GM12878 (cell line): ENCODE data around the gene ALKBH2. TPM values are rescaled to one million over a fixed set of nuclear protein-coding genes. Genes with fewer than 3 reads are reported as not detected.
A peak's percentile ranks its signal among the peaks of the same experiment; 100 is the strongest.

Experiments used
- BMI1 ChIP-seq: fragments of 450-650 bp; IDR thresholded peaks from 2 replicates; pipeline ENCODE4 v1.6.1; 2016; ENCODE audit warnings: mild to moderate bottlenecking, moderate library complexity, borderline replicate concordance
- CEBPZ ChIP-seq: fragments of 150-350 bp; IDR thresholded peaks from 2 replicates; pipeline ENCODE4 v1.6.1; 2016; ENCODE audit warnings: low read depth, low read length
- CREB1 ChIP-seq: IDR thresholded peaks from 2 replicates; pipeline ENCODE4 v1.6.1; 2012; ENCODE audit warnings: low read depth, mild to moderate bottlenecking, inconsistent platforms
- HDAC2 ChIP-seq: fragments of 200-600 bp; sonication (generic); IDR thresholded peaks from 2 replicates; pipeline ENCODE4 v1.6.1; 2017
- LARP7 ChIP-seq: fragments of 450-650 bp; IDR thresholded peaks from 2 replicates; pipeline ENCODE4 v1.6.1; 2017; ENCODE audit warnings: mild to moderate bottlenecking
- NR2C2 ChIP-seq: IDR thresholded peaks from 2 replicates; pipeline ENCODE4 v1.6.1; 2011; ENCODE audit warnings: borderline replicate concordance, low read depth; ENCODE audit not compliant: control insufficient read depth, insufficient read length
- PML ChIP-seq: IDR thresholded peaks from 2 replicates; pipeline ENCODE4 v1.6.1; 2012; ENCODE audit warnings: low read length, inconsistent platforms
- STAT3 ChIP-seq: IDR thresholded peaks from 2 replicates; pipeline ENCODE4 v1.6.1; 2011; ENCODE audit warnings: low read depth, low read length, improper control_type of control experiment
- ZBTB11 ChIP-seq: fragments of 450-650 bp; formaldehyde crosslinking; IDR thresholded peaks from 2 replicates; pipeline ENCODE4 v1.5.0; 2022; ENCODE audit warnings: mild to moderate bottlenecking, missing genetic modification characterization
- polyA plus RNA-seq, 11 experiments: library from polyadenylated mRNA; depleted of rRNA in 4 of 11; unstranded in 6 of 11; stranded (reverse) in 5 of 11; fragments of >200 nt; fragmentation: Nextera tagmentation in 4 of 11; fragmentation: Illumina TruSeq in 1 of 11; extraction: Ambion mirVana in 4 of 11; extraction: Trizol in 1 of 11; gene quantifications; 1 replicate in 1 of 11; 2 replicates in 10 of 11; pipeline versions ENCODE4 v1.2.1 to v1.2.3, GENCODE V29; 2011 to 2016; ENCODE audit warnings: inconsistent platforms in 2 of 11, missing spikeins in 2 of 11, low read depth in 1 of 11
- total RNA-seq, 4 experiments: library from RNA; depleted of rRNA in 3 of 4; stranded (reverse); fragments of >200 nt in 3 of 4; fragmentation: Illumina TruSeq in 1 of 4; extraction: Trizol in 1 of 4; gene quantifications; 2 replicates each; pipeline versions ENCODE4 v1.2.1 to v1.2.3, GENCODE V29; 2013 to 2021
- TF ChIP-seq, protein P1 (sequence below): fragments of 450-650 bp; IDR thresholded peaks from 2 replicates; pipeline ENCODE4 v1.6.1; 2018; ENCODE audit warnings: mild to moderate bottlenecking, low read depth, moderate library complexity; ENCODE audit not compliant: partially characterized antibody
- TF ChIP-seq, protein P2 (sequence below): IDR thresholded peaks from 2 replicates; pipeline ENCODE4 v1.6.1; 2011; ENCODE audit warnings: mild to moderate bottlenecking, low read depth, low read length, moderate library complexity; ENCODE audit not compliant: insufficient replicate concordance
- TF ChIP-seq, protein P3 (sequence below): fragments of 450-650 bp; IDR thresholded peaks from 2 replicates; pipeline ENCODE4 v1.6.1; 2017; ENCODE audit warnings: antibody characterized with exemption, mild to moderate bottlenecking, moderate library complexity

The ALKBH2 gene
- total and polyA plus RNA-seq, 10 of the 15 experiments (the other 5 are each of a cell fraction or from before 2014, with no cell fraction given): 5.6 to 40.3 (median 31.2) TPM

DNA sequence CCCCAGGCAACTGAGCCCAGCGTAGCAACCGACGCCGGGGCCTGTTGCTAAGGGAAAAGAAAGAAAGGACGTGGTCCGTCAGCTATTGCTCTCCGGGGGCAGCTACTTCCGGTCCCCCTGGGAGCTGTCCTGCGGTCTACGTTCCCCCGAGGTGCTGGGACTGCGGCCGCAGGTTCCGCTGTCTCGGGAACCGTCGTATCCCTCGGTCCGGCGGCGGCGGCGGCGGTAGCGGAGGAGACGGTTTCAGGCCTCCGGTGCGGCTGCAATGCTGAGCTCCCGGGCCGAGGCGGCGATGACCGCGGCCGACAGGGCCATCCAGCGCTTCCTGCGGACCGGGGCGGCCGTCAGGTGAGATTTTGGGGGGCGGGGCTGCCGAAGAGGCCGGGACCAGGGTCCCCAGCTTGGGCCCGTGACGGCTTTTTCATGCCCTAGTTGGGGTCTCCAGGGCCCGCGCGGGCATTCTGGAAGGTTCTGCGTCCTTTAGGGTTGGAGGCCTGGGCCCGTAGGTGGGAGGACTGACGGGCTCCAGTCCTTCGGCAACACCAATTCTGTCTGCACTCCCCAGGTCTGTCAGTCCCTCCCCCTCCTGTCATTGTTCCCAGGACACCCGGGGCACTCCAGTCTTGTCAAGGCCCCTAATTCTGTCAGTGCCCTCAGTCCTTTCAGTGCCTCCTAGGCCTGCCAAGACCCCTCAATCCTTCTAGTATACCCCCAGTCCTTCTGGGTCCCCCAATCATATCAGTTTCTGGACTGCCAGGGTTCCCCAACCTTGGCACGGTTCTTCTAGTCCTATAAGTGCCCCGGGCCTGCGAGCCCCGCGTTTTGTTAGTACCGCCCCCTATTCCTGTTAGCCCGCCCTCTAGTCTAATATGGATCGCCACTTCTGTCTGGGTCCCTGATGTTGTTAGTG, 40.6 kb downstream of the ALKBH2 start, which contains the start of gene USP30 (continued):
- TF ChIP-seq, protein P1, sequence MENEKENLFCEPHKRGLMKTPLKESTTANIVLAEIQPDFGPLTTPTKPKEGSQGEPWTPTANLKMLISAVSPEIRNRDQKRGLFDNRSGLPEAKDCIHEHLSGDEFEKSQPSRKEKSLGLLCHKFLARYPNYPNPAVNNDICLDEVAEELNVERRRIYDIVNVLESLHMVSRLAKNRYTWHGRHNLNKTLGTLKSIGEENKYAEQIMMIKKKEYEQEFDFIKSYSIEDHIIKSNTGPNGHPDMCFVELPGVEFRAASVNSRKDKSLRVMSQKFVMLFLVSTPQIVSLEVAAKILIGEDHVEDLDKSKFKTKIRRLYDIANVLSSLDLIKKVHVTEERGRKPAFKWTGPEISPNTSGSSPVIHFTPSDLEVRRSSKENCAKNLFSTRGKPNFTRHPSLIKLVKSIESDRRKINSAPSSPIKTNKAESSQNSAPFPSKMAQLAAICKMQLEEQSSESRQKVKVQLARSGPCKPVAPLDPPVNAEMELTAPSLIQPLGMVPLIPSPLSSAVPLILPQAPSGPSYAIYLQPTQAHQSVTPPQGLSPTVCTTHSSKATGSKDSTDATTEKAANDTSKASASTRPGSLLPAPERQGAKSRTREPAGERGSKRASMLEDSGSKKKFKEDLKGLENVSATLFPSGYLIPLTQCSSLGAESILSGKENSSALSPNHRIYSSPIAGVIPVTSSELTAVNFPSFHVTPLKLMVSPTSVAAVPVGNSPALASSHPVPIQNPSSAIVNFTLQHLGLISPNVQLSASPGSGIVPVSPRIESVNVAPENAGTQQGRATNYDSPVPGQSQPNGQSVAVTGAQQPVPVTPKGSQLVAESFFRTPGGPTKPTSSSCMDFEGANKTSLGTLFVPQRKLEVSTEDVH: peak; percentile 95
- TF ChIP-seq HDAC2: no peak
- TF ChIP-seq NR2C2: no peak
- peak; percentile 92 for TF ChIP-seq LARP7
- TF ChIP-seq CEBPZ: no peak
- TF ChIP-seq, protein P2, sequence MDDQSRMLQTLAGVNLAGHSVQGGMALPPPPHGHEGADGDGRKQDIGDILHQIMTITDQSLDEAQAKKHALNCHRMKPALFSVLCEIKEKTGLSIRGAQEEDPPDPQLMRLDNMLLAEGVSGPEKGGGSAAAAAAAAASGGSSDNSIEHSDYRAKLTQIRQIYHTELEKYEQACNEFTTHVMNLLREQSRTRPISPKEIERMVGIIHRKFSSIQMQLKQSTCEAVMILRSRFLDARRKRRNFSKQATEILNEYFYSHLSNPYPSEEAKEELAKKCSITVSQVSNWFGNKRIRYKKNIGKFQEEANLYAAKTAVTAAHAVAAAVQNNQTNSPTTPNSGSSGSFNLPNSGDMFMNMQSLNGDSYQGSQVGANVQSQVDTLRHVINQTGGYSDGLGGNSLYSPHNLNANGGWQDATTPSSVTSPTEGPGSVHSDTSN: peak; percentile 9
- TF ChIP-seq CREB1: peak; percentile 75
- TF ChIP-seq STAT3: no peak
- TF ChIP-seq PML: no peak
- TF ChIP-seq ZBTB11: peak; percentile 99
- peak; percentile 95 for TF ChIP-seq BMI1
- TF ChIP-seq, protein P3, sequence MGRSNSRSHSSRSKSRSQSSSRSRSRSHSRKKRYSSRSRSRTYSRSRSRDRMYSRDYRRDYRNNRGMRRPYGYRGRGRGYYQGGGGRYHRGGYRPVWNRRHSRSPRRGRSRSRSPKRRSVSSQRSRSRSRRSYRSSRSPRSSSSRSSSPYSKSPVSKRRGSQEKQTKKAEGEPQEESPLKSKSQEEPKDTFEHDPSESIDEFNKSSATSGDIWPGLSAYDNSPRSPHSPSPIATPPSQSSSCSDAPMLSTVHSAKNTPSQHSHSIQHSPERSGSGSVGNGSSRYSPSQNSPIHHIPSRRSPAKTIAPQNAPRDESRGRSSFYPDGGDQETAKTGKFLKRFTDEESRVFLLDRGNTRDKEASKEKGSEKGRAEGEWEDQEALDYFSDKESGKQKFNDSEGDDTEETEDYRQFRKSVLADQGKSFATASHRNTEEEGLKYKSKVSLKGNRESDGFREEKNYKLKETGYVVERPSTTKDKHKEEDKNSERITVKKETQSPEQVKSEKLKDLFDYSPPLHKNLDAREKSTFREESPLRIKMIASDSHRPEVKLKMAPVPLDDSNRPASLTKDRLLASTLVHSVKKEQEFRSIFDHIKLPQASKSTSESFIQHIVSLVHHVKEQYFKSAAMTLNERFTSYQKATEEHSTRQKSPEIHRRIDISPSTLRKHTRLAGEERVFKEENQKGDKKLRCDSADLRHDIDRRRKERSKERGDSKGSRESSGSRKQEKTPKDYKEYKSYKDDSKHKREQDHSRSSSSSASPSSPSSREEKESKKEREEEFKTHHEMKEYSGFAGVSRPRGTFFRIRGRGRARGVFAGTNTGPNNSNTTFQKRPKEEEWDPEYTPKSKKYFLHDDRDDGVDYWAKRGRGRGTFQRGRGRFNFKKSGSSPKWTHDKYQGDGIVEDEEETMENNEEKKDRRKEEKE: no peak
